Mesothelial cell of epicardium (in vitro differentiated cells): Measurements from ENCODE around the gene KCNIP2. TPM values are rescaled to one million over a fixed set of nuclear protein-coding genes. Genes with fewer than 3 reads are reported as not detected.

Experiments used
- DNase-seq, 2 experiments: peaks; one replicate each; pipeline ENCODE4 v3.0.0; 2021; ENCODE audit warnings: low spot score in 2 of 2; ENCODE audit not compliant: unreplicated experiment in 2 of 2
- H3K27ac Mint-ChIP-seq: 2 replicates; pipeline ENCODE4 v1.8.0; 2021; ENCODE audit warnings: mixed read lengths
- H3K27me3 Mint-ChIP-seq: 2 replicates; pipeline ENCODE4 v1.8.0; 2021; ENCODE audit warnings: low read depth, mixed read lengths
- H3K36me3 Mint-ChIP-seq: 2 replicates; pipeline ENCODE4 v1.8.0; 2021; ENCODE audit warnings: mixed read lengths
- H3K4me1 Mint-ChIP-seq: 2 replicates; pipeline ENCODE4 v1.8.0; 2021; ENCODE audit warnings: mixed read lengths
- H3K4me3 Mint-ChIP-seq: 2 replicates; pipeline ENCODE4 v1.8.0; 2021; ENCODE audit warnings: mild to moderate bottlenecking, moderate library complexity, mixed read lengths
- H3K9me3 Mint-ChIP-seq: 2 replicates; pipeline ENCODE4 v1.8.0; 2021; ENCODE audit warnings: mixed read lengths
- total RNA-seq: library from RNA; stranded (reverse); gene quantifications from 3 replicates; pipeline ENCODE4 v1.2.1, GENCODE V29; 2021
- TF ChIP-seq, protein P1 (sequence below): fragments of 200-600 bp; sonication (generic); IDR thresholded peaks from one replicate; pipeline ENCODE4 v1.5.0; 2021; ENCODE audit warnings: antibody characterized with exemption; ENCODE audit not compliant: unreplicated experiment

Gene KCNIP2
- total RNA-seq, 1 donor from 2014 or later = 6.8 TPM

GRCh38 chr10:101818119-101818871 is 25.3 kb downstream of the KCNIP2 start, which contains the start of gene OGA:
Gene OGA (minus strand): TSS chr10:101818444. CDS start chr10:101818022, 422 bp downstream.
- peaks cover 40% of the 10 kb centered on the region for H3K4me1 Mint-ChIP-seq

GRCh38 chr10:101817337-101818118 is 26.1 kb downstream of the KCNIP2 start:
- TF ChIP-seq, protein P1, sequence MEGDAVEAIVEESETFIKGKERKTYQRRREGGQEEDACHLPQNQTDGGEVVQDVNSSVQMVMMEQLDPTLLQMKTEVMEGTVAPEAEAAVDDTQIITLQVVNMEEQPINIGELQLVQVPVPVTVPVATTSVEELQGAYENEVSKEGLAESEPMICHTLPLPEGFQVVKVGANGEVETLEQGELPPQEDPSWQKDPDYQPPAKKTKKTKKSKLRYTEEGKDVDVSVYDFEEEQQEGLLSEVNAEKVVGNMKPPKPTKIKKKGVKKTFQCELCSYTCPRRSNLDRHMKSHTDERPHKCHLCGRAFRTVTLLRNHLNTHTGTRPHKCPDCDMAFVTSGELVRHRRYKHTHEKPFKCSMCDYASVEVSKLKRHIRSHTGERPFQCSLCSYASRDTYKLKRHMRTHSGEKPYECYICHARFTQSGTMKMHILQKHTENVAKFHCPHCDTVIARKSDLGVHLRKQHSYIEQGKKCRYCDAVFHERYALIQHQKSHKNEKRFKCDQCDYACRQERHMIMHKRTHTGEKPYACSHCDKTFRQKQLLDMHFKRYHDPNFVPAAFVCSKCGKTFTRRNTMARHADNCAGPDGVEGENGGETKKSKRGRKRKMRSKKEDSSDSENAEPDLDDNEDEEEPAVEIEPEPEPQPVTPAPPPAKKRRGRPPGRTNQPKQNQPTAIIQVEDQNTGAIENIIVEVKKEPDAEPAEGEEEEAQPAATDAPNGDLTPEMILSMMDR = no peak
- H3K9me3 Mint-ChIP-seq = no peaks in the 10 kb centered on the region
- no peaks in the 10 kb centered on the region for H3K27me3 Mint-ChIP-seq
- H3K4me1 Mint-ChIP-seq = peaks cover 41% of the 10 kb centered on the region
- H3K27ac Mint-ChIP-seq = peak overlapping the region; percentile 99
- DNase-seq = peak in 1 of 2 experiments; percentile 62
- peaks cover 2% of the 10 kb centered on the region for H3K36me3 Mint-ChIP-seq
- peak overlapping the region; percentile 98 for H3K4me3 Mint-ChIP-seq

More at GRCh38 chr10:101818119-101818871, 25.3 kb downstream of the KCNIP2 start, which contains the start of gene OGA:
- H3K9me3 Mint-ChIP-seq = no peaks in the 10 kb centered on the region
- H3K4me3 Mint-ChIP-seq = peak within 1 kb of the TSS; percentile 98
- peak within 1 kb of the TSS; percentile 99 for H3K27ac Mint-ChIP-seq
- peak; percentile 97 for DNase-seq
- TF ChIP-seq, protein P1 = no peak
- no peaks in the 10 kb centered on the region for H3K36me3 Mint-ChIP-seq
- no peaks in the 10 kb centered on the region for H3K27me3 Mint-ChIP-seq

DNA sequence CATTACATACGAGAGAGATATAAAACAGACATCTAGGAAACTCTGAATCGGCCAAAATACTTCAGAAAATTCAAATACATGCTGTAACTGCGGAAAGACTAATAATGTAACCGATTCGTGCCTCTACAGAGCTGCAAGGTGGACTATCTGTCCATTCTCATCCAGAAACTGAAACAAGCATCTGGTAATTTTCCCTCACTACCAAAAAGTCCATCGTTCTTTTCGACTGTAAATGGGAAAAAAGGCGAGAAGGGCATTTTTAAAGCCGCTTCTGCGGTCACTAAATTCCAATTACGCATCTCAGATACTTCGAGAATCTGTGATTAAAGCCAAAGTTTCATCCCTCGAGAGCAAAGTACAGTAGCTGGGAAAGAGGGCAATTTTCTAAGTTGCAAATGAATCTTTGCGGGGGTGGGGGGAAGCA is 26.7 kb downstream of the KCNIP2 start:
- Mint-ChIP-seq H3K27ac (peak overlapping the region; percentile 99), H3K36me3 (peaks cover 2% of the 10 kb centered on the region), H3K27me3 (no peaks in the 10 kb centered on the region), H3K9me3 (no peaks in the 10 kb centered on the region), H3K4me1 (peaks cover 41% of the 10 kb centered on the region), H3K4me3 (peak overlapping the region; percentile 98)
- DNase-seq = no peak
- TF ChIP-seq, protein P1 = no peak

DNA sequence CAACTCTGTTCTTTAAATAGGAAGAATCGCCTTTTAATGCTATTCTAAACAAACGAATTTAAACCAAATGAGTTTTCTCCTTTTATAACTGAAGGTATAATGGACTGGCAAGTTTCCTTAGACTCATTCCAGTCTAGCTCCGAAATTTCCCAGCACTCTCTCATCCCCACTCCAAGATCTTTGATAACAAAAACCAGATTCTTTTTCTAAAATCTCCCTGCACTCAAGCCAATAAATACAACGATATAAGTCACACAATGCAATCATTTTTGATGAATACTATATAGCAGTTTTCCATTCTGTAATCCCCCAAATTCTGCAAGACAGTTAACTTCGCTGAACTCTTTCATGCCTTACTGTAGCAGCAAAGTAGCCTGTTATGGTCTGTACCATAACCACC is 27.2 kb downstream of the KCNIP2 start:
- H3K9me3 Mint-ChIP-seq = no peaks in the 10 kb centered on the region
- peaks cover 41% of the 10 kb centered on the region for H3K4me1 Mint-ChIP-seq
- TF ChIP-seq, protein P1 = no peak
- H3K4me3 Mint-ChIP-seq = peak overlapping the region; percentile 98
- peak overlapping the region; percentile 99 for H3K27ac Mint-ChIP-seq
- H3K27me3 Mint-ChIP-seq = no peaks in the 10 kb centered on the region
- no peak for DNase-seq
- H3K36me3 Mint-ChIP-seq = peaks cover 3% of the 10 kb centered on the region

DNA sequence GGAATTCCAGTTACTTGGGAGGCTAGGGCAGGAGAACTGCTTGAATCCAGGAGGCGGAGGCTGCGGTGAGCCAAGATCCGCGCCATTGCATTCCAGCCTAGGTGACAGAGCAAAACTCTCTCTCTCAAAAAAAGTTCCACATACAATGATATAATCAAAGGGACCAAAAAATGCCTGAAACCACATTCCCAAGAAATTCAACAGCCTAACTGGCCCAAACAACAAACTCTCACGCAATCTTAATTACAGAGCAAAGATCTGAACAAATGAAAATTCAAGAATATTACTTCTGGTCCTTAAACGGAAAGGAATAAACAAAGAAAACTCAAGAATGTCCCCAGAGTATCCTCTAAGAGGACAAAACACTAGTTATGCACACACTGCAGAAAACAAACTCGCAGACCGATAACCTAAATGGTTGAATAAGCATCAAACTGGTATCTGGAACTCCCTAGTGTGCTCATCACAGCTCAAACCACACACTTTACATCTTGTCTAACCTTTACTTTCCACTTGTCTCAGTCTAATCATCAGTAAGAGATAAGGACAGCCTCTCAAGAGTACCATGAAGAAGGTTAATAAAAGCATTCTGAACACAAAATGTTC is 29.0 kb downstream of the KCNIP2 start:
- H3K27ac Mint-ChIP-seq = peak overlapping the region; percentile 69
- DNase-seq = no peak
- peaks cover 9% of the 10 kb centered on the region for H3K36me3 Mint-ChIP-seq

More for the DNA sequence above, 29.0 kb downstream of the KCNIP2 start:
- TF ChIP-seq, protein P1 = no peak
- Mint-ChIP-seq H3K4me3 (peak overlapping the region; percentile 98), H3K9me3 (no peaks in the 10 kb centered on the region), H3K4me1 (peaks cover 39% of the 10 kb centered on the region), H3K27me3 (no peaks in the 10 kb centered on the region)
